ENCODE measurements around the gene PNMA5.
"Not testable (repeated sequence)": the region's sequence is repeated elsewhere in the genome, so short reads cannot be mapped to it uniquely, and the experiment has no call there.

Gene PNMA5

GRCh38 chrX:152997337-152997736 lies 3.4 kb upstream of the PNMA5 start:
- H3K9me3 ChIP-seq (replicated peaks; ENCODE audit: low read length), result no peaks in the 10 kb centered on the region
- no peaks in the 10 kb centered on the region for H3K27me3 ChIP-seq (ENCODE audit: control insufficient read depth, insufficient read depth, low read length)
- H3K4me2 ChIP-seq (ENCODE audit: low read length), result no peak overlapping the region
- H3K4me3 ChIP-seq (ENCODE audit: low read length), result no peak overlapping the region
- H3K4me1 ChIP-seq (ENCODE audit: control insufficient read depth, insufficient read depth, low read length), result no peaks in the 10 kb centered on the region
- no peaks in the 10 kb centered on the region for H3K36me3 ChIP-seq (ENCODE audit: insufficient read depth, low read length)
- H3K9ac ChIP-seq (ENCODE audit: low read depth, low read length), result no peak overlapping the region

DNA sequence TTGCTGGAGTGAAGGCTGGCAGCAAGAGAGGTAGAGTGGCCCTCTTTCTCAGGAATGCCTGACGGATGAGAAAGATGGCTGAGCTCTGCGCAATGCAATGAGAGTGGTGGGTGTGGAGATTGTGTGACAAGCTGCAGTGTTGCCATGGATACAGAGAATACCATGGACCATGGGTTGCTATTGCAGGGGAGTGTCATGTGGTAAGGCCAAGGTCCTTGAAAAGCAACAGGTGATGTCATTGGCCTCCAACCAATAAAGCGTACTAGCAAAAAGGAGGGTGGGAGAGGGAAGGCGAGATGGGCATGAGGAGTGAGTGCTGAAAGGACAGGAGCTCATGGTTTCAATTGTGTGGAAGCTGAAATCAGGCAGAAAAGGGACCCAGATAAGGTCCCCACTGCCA lies 1.8 kb downstream of the PNMA5 start:
- no peak overlapping the region for H3K4me3 ChIP-seq (ENCODE audit: low read length)

DNA sequence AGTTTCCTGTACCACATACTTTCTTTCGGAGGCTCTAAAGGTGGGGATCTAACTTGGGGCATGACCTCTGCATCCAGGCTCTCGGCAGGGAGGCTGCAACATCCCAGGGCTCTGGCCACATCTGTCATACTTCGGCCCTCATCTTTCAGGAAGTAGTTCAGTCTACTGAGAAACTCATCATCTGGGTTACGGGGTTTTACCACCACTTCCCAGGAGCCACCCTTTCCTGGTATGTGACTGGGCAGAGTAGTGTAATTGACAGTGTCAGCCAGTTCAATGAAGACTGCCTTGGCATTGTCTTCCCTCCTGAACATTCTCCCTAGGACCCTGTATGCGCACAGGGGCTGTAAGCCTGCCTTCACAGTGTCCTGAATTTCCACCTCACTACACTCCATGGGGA lies 2.8 kb downstream of the PNMA5 start:
- Histone ChIP-seq H3K9me3 (replicated peaks; ENCODE audit: low read length) (peaks cover 2% of the 10 kb centered on the region), H3K27me3 (ENCODE audit: control insufficient read depth, insufficient read depth, low read length) (no peaks in the 10 kb centered on the region), H3K9ac (ENCODE audit: low read depth, low read length) (no peak overlapping the region), H3K4me1 (ENCODE audit: control insufficient read depth, insufficient read depth, low read length) (no peaks in the 10 kb centered on the region), H3K4me2 (ENCODE audit: low read length) (no peak overlapping the region), H3K36me3 (ENCODE audit: insufficient read depth, low read length) (no peaks in the 10 kb centered on the region), H3K4me3 (ENCODE audit: low read length) (no peak overlapping the region)

More for the DNA sequence above, 1.8 kb downstream of the PNMA5 start:
- Histone ChIP-seq H3K9ac (ENCODE audit: low read depth, low read length) (no peak overlapping the region), H3K9me3 (replicated peaks; ENCODE audit: low read length) (peaks cover 2% of the 10 kb centered on the region), H3K27me3 (ENCODE audit: control insufficient read depth, insufficient read depth, low read length) (no peaks in the 10 kb centered on the region), H3K4me1 (ENCODE audit: control insufficient read depth, insufficient read depth, low read length) (no peaks in the 10 kb centered on the region), H3K4me2 (ENCODE audit: low read length) (no peak overlapping the region), H3K36me3 (ENCODE audit: insufficient read depth, low read length) (no peaks in the 10 kb centered on the region)

- no peak overlapping the region for H3K4me2 ChIP-seq (ENCODE audit: low read length)
- H3K27me3 ChIP-seq (ENCODE audit: control insufficient read depth, insufficient read depth, low read length), result no peaks in the 10 kb centered on the region
- H3K9me3 ChIP-seq (replicated peaks; ENCODE audit: low read length), result peaks cover 2% of the 10 kb centered on the region
- no peaks in the 10 kb centered on the region for H3K36me3 ChIP-seq (ENCODE audit: insufficient read depth, low read length)
- no peak overlapping the region for H3K4me3 ChIP-seq (ENCODE audit: low read length)
- no peak overlapping the region for H3K9ac ChIP-seq (ENCODE audit: low read depth, low read length)
- no peaks in the 10 kb centered on the region for H3K4me1 ChIP-seq (ENCODE audit: control insufficient read depth, insufficient read depth, low read length)
Observed at GRCh38 chrX:152989292-152989658, 4.6 kb downstream of the PNMA5 start.

GRCh38 chrX:152988536-152989291 lies 5.2 kb downstream of the PNMA5 start:
- Histone ChIP-seq H3K27me3 (ENCODE audit: control insufficient read depth, insufficient read depth, low read length) (no peaks in the 10 kb centered on the region), H3K9me3 (replicated peaks; ENCODE audit: low read length) (peaks cover 2% of the 10 kb centered on the region), H3K4me3 (ENCODE audit: low read length) (no peak overlapping the region), H3K9ac (ENCODE audit: low read depth, low read length) (no peak overlapping the region), H3K4me2 (ENCODE audit: low read length) (no peak overlapping the region), H3K36me3 (ENCODE audit: insufficient read depth, low read length) (no peaks in the 10 kb centered on the region), H3K4me1 (ENCODE audit: control insufficient read depth, insufficient read depth, low read length) (no peaks in the 10 kb centered on the region)

GRCh38 chrX:152987801-152988200 lies 6.1 kb downstream of the PNMA5 start:
- no peaks in the 10 kb centered on the region for H3K27me3 ChIP-seq (ENCODE audit: control insufficient read depth, insufficient read depth, low read length)
- no peaks in the 10 kb centered on the region for H3K36me3 ChIP-seq (ENCODE audit: insufficient read depth, low read length)
- H3K9ac ChIP-seq (ENCODE audit: low read depth, low read length), result no peak overlapping the region
- H3K4me3 ChIP-seq (ENCODE audit: low read length), result no peak overlapping the region
- H3K9me3 ChIP-seq (replicated peaks; ENCODE audit: low read length), result peaks cover 2% of the 10 kb centered on the region
- no peaks in the 10 kb centered on the region for H3K4me1 ChIP-seq (ENCODE audit: control insufficient read depth, insufficient read depth, low read length)
- no peak overlapping the region for H3K4me2 ChIP-seq (ENCODE audit: low read length)

DNA sequence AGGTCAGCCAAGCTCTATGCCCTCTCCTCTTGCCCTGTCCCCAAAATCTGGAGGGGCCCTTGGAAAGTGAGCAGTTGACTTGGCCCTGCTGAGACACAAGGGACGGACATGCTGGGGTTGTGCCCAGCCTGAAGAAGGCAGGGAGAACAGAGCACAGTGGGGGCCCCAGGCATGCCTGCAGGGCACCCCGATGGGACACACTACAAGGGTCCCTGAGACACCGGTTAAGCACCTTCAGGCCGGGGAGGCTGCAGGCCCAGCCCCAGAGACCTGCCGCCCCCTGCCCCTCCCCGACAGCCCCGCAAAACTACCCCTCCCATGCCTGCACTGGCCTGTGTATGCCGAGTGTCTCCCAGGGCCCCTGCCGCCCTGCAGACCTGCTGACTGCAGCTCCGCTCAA lies 6.8 kb downstream of the PNMA5 start:
- H3K9me3 ChIP-seq (replicated peaks; ENCODE audit: low read length); H3K4me3 ChIP-seq (ENCODE audit: low read length); H3K4me1 ChIP-seq (ENCODE audit: control insufficient read depth, insufficient read depth, low read length); H3K27me3 ChIP-seq (ENCODE audit: control insufficient read depth, insufficient read depth, low read length); H3K4me2 ChIP-seq (ENCODE audit: low read length); H3K36me3 ChIP-seq (ENCODE audit: insufficient read depth, low read length); H3K9ac ChIP-seq (ENCODE audit: low read depth, low read length): not testable (repeated sequence)

- not testable (repeated sequence) for H3K4me2 ChIP-seq (ENCODE audit: low read length); H3K9ac ChIP-seq (ENCODE audit: low read depth, low read length); H3K4me1 ChIP-seq (ENCODE audit: control insufficient read depth, insufficient read depth, low read length); H3K36me3 ChIP-seq (ENCODE audit: insufficient read depth, low read length); H3K9me3 ChIP-seq (replicated peaks; ENCODE audit: low read length); H3K27me3 ChIP-seq (ENCODE audit: control insufficient read depth, insufficient read depth, low read length); H3K4me3 ChIP-seq (ENCODE audit: low read length)
Observed at GRCh38 chrX:152985383-152985782, 8.5 kb downstream of the PNMA5 start.

DNA sequence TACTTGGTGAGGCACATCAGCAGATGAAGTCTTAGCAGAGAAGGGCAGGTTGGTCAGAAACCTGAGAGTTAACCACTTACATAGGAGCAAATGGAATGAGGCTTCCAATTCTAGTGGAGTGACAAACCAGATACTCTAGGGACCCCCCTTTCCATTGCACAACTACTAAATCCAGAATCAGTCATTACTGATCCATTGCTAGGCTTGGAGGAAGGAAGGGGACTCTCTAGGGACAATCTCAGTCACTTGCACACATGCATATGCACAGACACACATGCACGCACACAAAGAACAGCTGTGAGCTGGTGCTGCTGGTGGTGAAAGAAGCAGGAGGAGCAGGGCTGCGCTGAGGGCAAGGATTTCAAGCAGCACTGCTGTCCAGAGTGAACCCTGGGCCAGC lies 25.7 kb downstream of the PNMA5 start:
- H3K4me1 ChIP-seq (ENCODE audit: control insufficient read depth, insufficient read depth, low read length), result no peaks in the 10 kb centered on the region
- no peak overlapping the region for H3K4me3 ChIP-seq (ENCODE audit: low read length)
- no peak overlapping the region for H3K9ac ChIP-seq (ENCODE audit: low read depth, low read length)
- H3K36me3 ChIP-seq (ENCODE audit: insufficient read depth, low read length), result no peaks in the 10 kb centered on the region
- H3K27me3 ChIP-seq (ENCODE audit: control insufficient read depth, insufficient read depth, low read length), result no peaks in the 10 kb centered on the region
- no peak overlapping the region for H3K4me2 ChIP-seq (ENCODE audit: low read length)
- H3K9me3 ChIP-seq (replicated peaks; ENCODE audit: low read length), result no peaks in the 10 kb centered on the region

GRCh38 chrX:152960115-152960514 lies 33.8 kb downstream of the PNMA5 start:
- no peaks in the 10 kb centered on the region for H3K27me3 ChIP-seq (ENCODE audit: control insufficient read depth, insufficient read depth, low read length)
- H3K9me3 ChIP-seq (replicated peaks; ENCODE audit: low read length), result no peaks in the 10 kb centered on the region
- peaks cover 5% of the 10 kb centered on the region for H3K4me1 ChIP-seq (ENCODE audit: control insufficient read depth, insufficient read depth, low read length)
- H3K9ac ChIP-seq (ENCODE audit: low read depth, low read length), result no peak overlapping the region
- H3K36me3 ChIP-seq (ENCODE audit: insufficient read depth, low read length), result no peaks in the 10 kb centered on the region
- H3K4me2 ChIP-seq (ENCODE audit: low read length), result no peak overlapping the region
- no peak overlapping the region for H3K4me3 ChIP-seq (ENCODE audit: low read length)

DNA sequence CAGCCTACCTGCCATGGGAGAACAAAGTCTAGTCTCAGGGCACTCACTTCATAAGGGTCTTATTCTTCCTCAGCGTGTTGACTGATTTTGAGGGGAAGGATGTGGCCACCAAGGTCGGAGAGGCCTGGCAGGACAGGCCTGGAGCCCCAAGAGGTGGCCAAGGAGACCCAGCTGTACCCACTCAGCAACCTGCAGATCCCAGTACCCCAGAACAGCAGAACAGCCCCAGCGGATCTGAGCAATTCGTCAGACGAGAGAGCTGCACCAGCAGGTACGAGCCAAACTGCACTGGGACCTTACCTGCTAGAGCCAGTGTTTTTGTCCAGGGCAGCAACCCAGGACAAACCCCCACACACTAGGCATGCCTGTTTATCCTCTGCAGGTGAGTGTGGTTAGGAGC lies 34.3 kb downstream of the PNMA5 start:
- Histone ChIP-seq H3K4me1 (ENCODE audit: control insufficient read depth, insufficient read depth, low read length) (peaks cover 5% of the 10 kb centered on the region), H3K4me3 (ENCODE audit: low read length) (no peak overlapping the region), H3K36me3 (ENCODE audit: insufficient read depth, low read length) (no peaks in the 10 kb centered on the region), H3K9me3 (replicated peaks; ENCODE audit: low read length) (no peaks in the 10 kb centered on the region), H3K27me3 (ENCODE audit: control insufficient read depth, insufficient read depth, low read length) (no peaks in the 10 kb centered on the region), H3K4me2 (ENCODE audit: low read length) (no peak overlapping the region), H3K9ac (ENCODE audit: low read depth, low read length) (no peak overlapping the region)

All from skeletal muscle satellite cell (primary cell).